ACC112 (cell line): Measurements from ENCODE around the gene RAPGEF3.

ENCODE experiments used
- H2AFZ ChIP-seq: fragments of 200-600 bp; sonication (generic); one replicate; pipeline ENCODE4 v1.6.0; 2017; ENCODE audit warnings: antibody characterized with exemption, low read length; ENCODE audit not compliant: unreplicated experiment
- H3K27ac ChIP-seq: fragments of 200-600 bp; sonication (generic); 2 replicates; pipeline ENCODE4 v1.5.1; 2014; ENCODE audit warnings: low read depth, mild to moderate bottlenecking, antibody characterized with exemption, low read length, moderate library complexity
- H3K27me3 ChIP-seq: fragments of 200-600 bp; sonication (generic); 2 replicates; pipeline ENCODE4 v1.6.1; 2014; ENCODE audit warnings: mild to moderate bottlenecking, antibody characterized with exemption, low read length, moderate library complexity, mixed read lengths; ENCODE audit not compliant: insufficient read depth
- H3K36me3 ChIP-seq: fragments of 200-600 bp; sonication (generic); 2 replicates; pipeline ENCODE4 v1.6.1; 2016; ENCODE audit warnings: mild to moderate bottlenecking, antibody characterized with exemption, low read length, moderate library complexity, mixed read lengths; ENCODE audit not compliant: insufficient read depth
- H3K4me1 ChIP-seq: fragments of 200-600 bp; sonication (generic); one replicate; pipeline ENCODE4 v1.6.1; 2016; ENCODE audit warnings: low read length, mixed read lengths; ENCODE audit not compliant: insufficient read depth, unreplicated experiment, control insufficient read depth
- H3K4me3 ChIP-seq: fragments of 200-600 bp; sonication (generic); 2 replicates; pipeline ENCODE4 v1.5.1; 2014; ENCODE audit warnings: mild to moderate bottlenecking, low read depth, low read length
- H3K79me2 ChIP-seq: fragments of 200-600 bp; sonication (generic); one replicate; pipeline ENCODE4 v1.6.0; 2016; ENCODE audit warnings: low read length; ENCODE audit not compliant: control insufficient read depth, unreplicated experiment, insufficient read depth

Gene RAPGEF3

GRCh38 chr12:47782372-47782770 is 23.7 kb upstream of the RAPGEF3 start:
- Histone ChIP-seq H3K36me3 (0 out of 2 replicates have a peak, but pooled peaks cover 3% of the 10 kb centered on the region), H3K27ac (no peak overlapping the region), H3K27me3 (no peaks in the 10 kb centered on the region)

DNA sequence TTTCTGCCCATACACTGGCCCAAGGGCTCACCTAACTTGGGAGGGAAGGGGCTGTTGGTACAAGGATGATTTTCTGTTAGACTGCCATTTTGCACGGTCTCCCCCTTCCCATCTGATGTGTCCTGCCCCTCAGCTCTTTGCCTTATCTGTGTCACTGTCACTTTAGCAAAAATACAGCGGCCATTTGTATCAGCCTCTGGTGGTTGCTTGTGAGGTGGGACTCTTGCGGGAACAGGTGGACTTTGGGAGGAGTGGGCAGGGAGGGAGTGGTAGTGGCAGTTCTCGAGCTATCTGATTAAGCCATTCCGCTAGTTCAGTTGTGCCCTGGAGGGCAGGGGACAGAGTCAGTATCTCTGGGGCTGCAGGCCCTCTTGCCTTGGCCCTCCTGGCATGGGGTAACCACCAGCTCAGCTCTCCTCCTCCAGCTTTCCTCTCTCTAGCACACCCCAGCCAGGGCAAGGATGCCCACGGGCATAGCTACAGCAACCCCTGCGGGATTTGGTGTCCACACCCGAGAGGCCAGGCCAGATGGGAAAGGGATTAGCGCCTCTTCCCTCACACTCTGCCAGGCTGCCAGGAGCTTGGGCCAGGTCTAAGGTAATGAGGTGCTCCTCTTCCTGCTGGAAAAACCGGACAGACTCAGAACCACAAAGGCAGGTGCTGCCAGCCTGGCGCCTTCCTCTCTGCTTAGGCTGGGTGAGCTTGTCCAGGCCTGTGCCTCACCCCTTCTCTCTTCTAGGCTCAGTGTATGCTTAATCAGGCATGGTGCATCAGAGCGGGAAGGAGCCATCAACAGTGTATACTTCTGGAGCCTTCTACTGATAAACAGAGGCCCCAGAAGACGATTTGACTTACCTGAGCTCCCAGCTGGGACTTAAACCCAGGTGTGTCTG is 23.0 kb upstream of the RAPGEF3 start:
- Histone ChIP-seq H3K27me3 (no peaks in the 10 kb centered on the region), H3K27ac (no peak overlapping the region), H3K36me3 (no peaks in the 10 kb centered on the region), H3K4me1 (peaks cover 15% of the 10 kb centered on the region), H3K79me2 (no peaks in the 10 kb centered on the region), H2AFZ (no peak overlapping the region), H3K4me3 (no peak overlapping the region)

More at GRCh38 chr12:47782372-47782770, 23.7 kb upstream of the RAPGEF3 start:
- peaks cover 9% of the 10 kb centered on the region for H3K4me1 ChIP-seq
- no peak overlapping the region for H3K4me3 ChIP-seq
- no peak overlapping the region for H2AFZ ChIP-seq
- H3K79me2 ChIP-seq = no peaks in the 10 kb centered on the region

DNA sequence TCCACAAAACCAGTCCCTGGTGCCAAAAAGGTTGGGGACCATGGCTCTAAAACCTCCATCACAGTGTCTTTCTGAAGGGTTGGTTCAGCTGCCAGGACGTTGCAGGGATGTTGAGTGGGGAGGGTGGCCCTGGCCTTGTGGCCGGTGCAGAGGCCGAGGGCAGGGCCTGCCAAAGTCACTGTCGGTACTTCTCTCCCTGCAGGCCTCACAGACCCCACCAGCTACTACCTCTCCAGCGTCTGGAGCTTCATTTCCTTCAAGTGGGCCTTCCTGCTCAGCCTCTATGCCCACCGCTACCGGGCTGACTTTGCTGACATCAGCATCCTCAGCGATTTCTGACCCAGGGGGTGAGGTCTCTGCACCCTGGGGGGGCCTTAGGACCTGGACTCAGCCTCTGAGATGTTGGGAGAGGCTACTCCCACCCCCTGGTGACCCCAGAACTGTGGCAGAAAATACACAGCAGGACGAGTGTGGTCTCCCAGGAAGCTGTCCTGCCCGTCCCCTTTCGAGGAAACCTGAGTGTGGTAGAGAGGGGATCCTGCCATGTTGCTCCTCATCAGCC is 21.3 kb upstream of the RAPGEF3 start:
- peaks cover 32% of the 10 kb centered on the region for H3K4me1 ChIP-seq
- H2AFZ ChIP-seq = no peak overlapping the region
- H3K4me3 ChIP-seq = no peak overlapping the region
- H3K27me3 ChIP-seq = no peaks in the 10 kb centered on the region
- no peaks in the 10 kb centered on the region for H3K79me2 ChIP-seq
- no peak overlapping the region for H3K27ac ChIP-seq
- H3K36me3 ChIP-seq = no peaks in the 10 kb centered on the region

- H3K27me3 ChIP-seq = no peaks in the 10 kb centered on the region
- H3K79me2 ChIP-seq = no peaks in the 10 kb centered on the region
- peaks cover 36% of the 10 kb centered on the region for H3K4me1 ChIP-seq
- no peak overlapping the region for H2AFZ ChIP-seq
- no peak overlapping the region for H3K4me3 ChIP-seq
- no peaks in the 10 kb centered on the region for H3K36me3 ChIP-seq
- H3K27ac ChIP-seq = no peak overlapping the region
These were observed 20.7 kb upstream of the RAPGEF3 start for GRCh38 chr12:47779301-47779942.

GRCh38 chr12:47778881-47779280 is 20.2 kb upstream of the RAPGEF3 start:
- peaks cover 36% of the 10 kb centered on the region for H3K4me1 ChIP-seq
- H3K79me2 ChIP-seq = no peaks in the 10 kb centered on the region
- no peak overlapping the region for H3K4me3 ChIP-seq
- no peaks in the 10 kb centered on the region for H3K36me3 ChIP-seq
- no peak overlapping the region for H2AFZ ChIP-seq
- H3K27ac ChIP-seq = no peak overlapping the region
- H3K27me3 ChIP-seq = no peaks in the 10 kb centered on the region

GRCh38 chr12:47777741-47778558 is 19.3 kb upstream of the RAPGEF3 start:
- no peaks in the 10 kb centered on the region for H3K36me3 ChIP-seq
- H3K79me2 ChIP-seq = no peaks in the 10 kb centered on the region
- H2AFZ ChIP-seq = no peak overlapping the region
- no peak overlapping the region for H3K4me3 ChIP-seq
- peak overlapping the region; percentile 86 for H3K27ac ChIP-seq
- H3K27me3 ChIP-seq = no peaks in the 10 kb centered on the region
- H3K4me1 ChIP-seq = peaks cover 36% of the 10 kb centered on the region

DNA sequence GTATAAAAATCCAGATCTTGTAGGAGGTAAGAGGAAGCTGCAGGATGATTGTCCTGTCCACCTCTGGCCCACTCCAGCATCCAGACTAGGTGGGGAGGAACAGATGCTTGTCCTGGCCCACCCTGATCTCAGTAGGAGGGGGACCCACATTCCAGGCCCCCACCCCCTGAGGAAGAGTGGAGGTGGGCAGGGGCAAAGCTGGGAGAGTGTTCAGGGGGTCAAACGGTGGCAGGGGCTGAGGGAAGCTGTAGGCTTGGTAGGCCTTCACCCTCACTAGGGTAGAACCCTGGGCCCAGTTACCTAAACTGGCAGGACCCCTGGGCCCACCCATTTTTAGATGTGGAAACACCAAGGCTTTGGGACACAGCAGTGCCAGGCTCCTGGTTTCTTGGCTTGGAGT is 18.5 kb upstream of the RAPGEF3 start:
- H3K4me3 ChIP-seq = no peak overlapping the region
- no peaks in the 10 kb centered on the region for H3K79me2 ChIP-seq
- peaks cover 36% of the 10 kb centered on the region for H3K4me1 ChIP-seq
- peak overlapping the region; percentile 86 for H3K27ac ChIP-seq
- H3K36me3 ChIP-seq = no peaks in the 10 kb centered on the region
- no peak overlapping the region for H2AFZ ChIP-seq
- no peaks in the 10 kb centered on the region for H3K27me3 ChIP-seq

- Histone ChIP-seq H3K4me1 (peaks cover 36% of the 10 kb centered on the region), H3K27ac (peak overlapping the region; percentile 86)
These were observed 17.9 kb upstream of the RAPGEF3 start for GRCh38 chr12:47776471-47777143.

DNA sequence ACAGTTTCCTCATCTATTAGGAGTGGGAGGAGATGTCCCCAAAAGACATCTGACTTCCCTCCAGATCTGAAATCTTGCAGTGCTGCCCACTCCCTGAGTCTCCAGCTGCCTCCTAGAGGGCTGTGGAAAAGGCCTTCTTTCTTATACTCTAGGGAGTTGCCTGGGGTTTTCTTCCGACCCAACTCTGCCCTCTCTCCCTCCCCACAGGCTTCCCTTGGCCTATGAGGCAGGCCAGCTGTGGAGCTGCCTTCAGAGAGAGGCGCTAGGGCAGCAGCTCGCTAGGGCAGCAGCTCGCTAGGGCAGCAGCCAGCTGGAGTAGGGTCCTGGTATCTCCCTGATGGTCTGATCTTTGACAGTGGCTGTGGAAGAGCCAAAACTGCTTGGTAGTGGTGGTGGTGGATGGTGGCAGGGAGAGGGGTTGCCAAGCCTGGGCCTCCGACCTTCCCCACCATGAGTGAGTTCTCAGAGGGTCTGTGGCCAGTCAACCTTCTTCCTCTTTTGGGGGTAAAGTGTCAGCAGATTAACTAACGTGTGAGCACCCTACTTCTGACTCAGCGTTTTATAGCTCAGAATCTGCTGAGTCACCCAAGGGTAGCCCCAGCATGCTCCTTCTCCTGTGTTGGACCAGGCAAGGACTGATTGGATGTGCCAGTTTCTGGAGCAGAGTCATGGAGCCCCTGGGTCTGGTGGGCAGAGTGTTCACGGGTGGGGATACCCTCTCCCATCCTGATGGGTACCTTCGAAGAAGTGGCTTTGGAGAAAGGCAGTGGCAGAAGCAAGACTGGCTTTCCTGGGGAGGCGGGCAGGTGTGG is 16.6 kb upstream of the RAPGEF3 start:
- Histone ChIP-seq H3K27ac (peak overlapping the region; percentile 86), H3K79me2 (no peaks in the 10 kb centered on the region), H2AFZ (no peak overlapping the region), H3K27me3 (no peaks in the 10 kb centered on the region), H3K36me3 (no peaks in the 10 kb centered on the region), H3K4me3 (no peak overlapping the region), H3K4me1 (peaks cover 38% of the 10 kb centered on the region)

More at GRCh38 chr12:47776471-47777143, 17.9 kb upstream of the RAPGEF3 start:
- H3K4me3 ChIP-seq = no peak overlapping the region
- H3K27me3 ChIP-seq = no peaks in the 10 kb centered on the region
- H3K36me3 ChIP-seq = no peaks in the 10 kb centered on the region
- no peaks in the 10 kb centered on the region for H3K79me2 ChIP-seq
- no peak overlapping the region for H2AFZ ChIP-seq
